GM21447 (cell line): Measurements from ENCODE around the gene TTC23L.

Experiments
- ATAC-seq: cut with Tn5 transposase; IDR thresholded peaks from one replicate; pipeline ENCODE4 v1.9.1; 2021; ENCODE audit not compliant: unreplicated experiment

The TTC23L gene

DNA sequence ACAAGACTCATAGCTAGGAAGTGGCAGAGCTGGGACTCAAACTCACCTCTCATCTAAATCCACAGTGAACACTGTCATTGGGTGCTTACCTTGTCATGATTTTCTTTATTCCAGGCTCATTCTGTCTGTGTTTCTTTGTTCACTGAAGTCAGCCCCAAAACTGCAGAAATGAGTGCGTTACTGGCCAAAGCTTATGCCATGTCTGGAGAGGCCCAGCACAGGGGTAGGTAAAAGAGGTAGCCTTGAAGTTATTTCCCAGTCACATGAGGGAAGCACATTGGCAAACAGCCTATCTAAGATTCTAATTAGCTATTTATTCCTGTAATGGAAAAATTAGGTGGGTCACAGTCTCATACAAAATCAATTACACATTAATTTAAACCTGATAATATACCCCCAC, 29.8 kb downstream of the TTC23L start:
- no peak for ATAC-seq

DNA sequence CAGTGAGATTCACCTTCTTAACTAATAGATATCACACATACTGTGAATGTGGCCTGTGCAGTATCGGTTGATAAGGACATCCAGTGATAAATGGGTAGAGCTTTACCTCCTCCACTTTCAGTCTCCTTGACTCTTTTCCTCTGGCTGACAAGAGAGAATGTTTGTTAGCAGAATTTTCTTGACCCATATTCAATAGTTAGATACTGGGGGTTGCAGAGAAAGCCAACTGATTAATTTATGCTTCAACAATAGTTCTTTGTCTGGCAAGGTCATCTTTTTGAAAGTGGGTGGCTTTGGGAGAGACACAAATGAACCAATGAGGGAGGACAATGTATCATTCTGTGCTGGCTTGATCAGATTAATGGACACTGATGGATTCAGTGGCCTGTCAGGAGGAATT, 30.3 kb downstream of the TTC23L start:
- no peak for ATAC-seq

DNA sequence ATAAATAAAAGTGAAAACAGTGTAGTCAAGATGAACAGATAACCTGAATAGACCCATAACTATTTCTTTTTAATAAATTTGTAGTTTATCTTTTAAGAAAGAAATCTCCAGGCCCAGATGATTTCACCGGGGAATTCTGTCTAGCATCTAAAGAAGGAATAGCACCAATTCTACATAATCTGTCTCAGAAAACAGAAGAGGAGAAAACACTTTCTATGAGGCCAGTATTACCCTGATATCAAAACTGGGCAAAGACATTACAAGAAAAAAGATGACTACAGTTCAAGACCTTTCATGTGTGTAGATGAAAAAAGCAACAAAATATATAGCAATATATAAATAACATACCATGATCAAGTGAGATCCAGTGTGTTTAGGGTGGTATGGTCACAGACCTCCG, 31.4 kb downstream of the TTC23L start:
- no peak for ATAC-seq

DNA sequence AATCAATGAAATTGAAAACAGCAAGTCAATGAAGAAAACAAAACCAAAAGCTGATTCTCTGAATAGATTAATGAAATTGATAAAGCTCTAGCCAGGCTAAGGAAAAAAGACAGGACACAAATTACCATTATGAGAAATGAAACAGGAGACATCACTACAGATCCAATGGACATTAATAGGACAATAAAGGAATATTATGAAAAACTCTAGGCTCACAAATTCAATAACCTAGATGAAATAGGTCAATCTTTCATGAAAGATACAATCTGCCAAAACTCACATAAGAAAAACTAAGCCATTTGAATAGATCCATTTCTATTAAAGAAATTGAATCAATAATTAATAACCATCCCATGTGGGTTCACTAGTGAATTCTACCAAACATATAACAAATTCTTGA, 37.3 kb downstream of the TTC23L start:
- no peak for ATAC-seq

DNA sequence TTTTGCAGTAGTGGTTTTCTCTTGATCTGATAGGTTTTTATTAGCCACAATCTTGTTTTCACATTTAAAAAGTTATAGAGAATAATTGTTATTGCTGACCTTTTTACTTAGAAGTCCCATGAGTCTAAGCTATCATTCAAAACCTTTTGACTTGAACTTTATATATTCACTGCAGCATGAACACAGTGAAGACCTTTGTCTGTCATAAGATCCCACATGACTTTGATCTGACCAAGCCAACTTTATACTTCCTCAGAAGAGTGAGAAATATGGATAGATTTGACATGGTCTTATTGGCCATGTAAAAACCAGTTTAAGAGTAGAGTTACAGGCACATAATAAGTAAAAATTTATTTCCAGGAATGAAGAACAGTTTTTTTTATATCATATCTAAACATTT, 42.3 kb downstream of the TTC23L start:
- ATAC-seq: no peak

DNA sequence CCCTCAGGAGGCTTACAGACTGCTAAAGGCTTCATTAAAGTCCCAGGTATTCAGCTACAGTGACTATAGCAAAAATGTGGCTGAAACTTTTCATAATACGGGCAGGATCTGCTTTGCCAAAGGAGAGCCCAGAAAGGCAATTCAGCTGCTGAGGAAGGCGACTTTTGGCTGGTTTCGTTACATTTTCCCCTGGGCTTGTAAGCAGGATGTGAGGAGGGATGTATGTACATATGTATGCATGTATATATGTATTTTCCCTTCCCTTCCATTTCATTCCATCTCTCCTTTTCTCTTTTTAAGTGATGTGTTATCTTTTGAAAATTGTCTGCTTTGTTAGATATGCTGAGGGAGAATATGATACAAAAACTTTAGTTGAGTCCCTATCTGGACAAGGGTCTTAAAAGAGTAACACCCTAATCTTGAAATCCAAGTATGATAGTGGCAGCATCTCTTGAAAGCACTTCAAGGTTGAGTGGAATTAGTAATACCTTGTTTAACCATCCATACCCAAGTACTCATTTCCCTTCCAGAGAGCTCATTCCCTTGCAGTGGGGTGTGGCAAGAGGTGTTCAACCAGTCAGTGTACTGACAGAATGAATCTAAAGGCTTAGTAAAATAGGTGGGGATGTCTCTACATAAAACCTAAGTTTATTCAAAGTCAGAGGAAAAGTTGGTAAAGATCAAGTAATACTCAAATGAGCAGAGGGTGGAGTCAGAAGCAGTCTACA, 47.6 kb downstream of the TTC23L start:
- ATAC-seq: no peak

DNA sequence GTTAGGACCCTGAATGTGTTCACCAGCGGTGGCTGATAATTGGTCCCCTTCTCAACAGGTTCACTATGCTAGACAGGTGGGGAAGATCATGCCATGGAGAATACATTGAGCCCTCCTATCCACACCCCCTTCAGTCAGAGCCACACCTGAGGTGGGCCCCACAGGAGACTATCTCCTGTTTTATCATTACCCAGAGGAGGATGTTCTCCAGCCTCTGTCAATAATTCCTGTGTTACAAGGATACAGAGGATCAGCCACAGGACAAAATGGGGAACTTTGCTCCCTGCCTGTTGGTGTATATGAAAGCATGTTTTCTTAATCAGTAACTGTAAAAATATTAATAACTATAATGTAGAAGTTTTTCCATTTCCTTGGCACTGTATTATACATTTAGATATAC, 50.4 kb downstream of the TTC23L start:
- no peak for ATAC-seq

DNA sequence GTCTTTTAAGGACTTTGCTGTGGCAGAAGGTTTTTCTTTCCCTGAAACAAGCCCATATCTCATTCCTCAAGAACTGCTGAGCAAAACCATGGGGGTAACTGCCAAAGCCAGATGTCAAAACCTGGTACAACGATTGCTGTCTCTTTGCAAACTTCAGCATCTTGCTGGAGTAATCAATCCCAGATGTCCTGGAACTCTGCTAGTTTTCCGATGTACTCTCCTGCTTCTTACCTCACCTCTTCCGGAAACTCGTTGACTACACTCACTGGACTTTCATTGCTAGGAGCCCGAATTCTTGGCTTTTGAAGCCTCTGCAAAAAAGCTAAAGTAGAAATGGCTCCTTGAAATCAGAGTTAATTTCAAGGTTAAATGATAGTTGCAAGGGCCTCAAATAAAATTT, 53.0 kb downstream of the TTC23L start:
- no peak for ATAC-seq

DNA sequence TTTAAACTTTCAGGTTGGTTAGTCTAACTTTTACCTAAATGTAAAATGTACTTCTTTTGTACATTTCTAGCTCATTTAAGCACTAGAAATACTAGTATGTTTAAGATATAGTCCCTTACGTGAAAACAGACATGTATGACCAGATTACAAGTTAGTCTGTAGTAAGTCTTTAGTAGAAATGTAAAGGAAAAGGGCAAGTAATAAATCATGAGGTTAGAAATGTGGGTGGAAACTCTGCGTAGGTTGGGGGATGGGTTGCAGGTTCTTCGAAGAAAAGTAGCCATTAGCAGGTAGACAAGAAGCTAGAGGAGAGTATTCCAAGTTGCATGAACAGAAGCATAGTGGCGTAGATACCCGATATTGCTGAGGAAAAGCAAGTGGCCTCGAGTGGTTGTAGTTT, 53.5 kb downstream of the TTC23L start:
- no peak for ATAC-seq

DNA sequence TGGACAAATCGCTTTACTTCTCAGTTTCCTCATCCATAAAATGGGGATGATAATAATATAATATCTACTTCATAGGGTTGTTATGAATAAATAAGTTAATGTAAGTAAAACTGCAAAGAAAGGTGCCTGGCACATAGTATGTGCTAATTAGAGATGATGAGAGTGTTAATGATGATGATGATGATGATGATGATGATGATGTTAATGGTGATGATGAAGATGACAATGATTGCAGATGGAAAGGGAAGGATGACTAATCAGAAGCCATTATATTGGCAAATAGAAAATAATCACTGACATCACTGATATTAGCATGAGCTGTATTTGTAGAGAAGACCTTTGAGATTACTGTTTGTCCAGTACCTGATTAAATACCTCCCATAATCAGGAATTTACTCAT, 55.8 kb downstream of the TTC23L start:
- ATAC-seq: no peak

DNA sequence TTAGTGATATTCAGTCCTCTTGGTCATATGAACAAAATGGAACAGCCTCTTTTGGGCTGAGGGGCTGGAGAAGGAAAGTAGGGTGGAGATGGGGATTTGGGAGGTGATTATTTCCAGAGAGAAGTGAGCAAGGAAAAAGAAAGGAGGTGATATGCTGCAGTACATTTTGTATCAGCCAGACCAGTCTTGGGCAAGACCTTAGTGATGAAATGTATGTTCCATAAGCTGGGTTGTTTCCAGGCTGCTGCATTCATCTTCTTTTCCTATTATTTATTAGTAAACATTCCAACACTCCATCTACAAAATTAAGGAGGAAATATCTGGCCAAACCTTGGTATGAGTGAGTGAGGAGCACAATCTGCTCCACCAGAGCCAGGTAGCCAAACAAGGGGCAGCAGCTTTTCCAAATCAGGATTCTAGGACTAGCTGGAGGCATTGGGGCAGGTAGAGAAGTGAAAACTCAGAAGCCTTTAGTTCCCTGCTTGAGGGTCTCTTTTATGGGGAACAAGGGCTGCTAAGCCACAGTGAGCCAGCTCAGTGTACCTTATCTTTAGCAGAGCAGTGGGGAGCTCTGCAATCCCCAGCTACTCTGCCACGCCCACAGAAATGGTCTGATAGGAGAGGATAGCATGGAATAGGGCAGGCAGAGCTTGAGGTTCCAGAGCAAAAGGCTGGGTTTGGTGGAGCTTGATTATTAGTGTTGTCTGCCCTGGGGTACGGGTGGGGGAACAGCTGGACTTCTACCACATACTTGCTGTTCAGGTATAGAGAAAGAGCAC, 56.9 kb downstream of the TTC23L start:
- ATAC-seq: no peak

DNA sequence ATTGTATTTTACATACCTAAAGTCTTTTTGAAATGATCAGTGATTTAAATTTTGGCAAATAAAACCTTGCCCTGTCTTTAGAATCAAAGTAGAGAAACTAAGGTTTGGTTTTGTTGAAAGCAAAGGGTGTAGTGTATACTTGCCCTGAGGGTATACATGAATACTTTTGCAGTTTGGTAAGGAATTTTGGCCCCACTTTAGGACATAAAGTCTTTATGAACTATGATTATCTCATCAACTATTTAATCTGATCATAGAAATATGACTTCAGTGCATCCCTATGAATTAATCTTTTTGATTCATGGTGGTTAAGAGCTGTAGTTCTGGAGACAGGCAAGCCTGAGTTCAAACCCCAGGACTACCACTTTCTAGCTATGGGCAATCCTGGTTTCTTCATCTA, 58.7 kb downstream of the TTC23L start:
- ATAC-seq: no peak

DNA sequence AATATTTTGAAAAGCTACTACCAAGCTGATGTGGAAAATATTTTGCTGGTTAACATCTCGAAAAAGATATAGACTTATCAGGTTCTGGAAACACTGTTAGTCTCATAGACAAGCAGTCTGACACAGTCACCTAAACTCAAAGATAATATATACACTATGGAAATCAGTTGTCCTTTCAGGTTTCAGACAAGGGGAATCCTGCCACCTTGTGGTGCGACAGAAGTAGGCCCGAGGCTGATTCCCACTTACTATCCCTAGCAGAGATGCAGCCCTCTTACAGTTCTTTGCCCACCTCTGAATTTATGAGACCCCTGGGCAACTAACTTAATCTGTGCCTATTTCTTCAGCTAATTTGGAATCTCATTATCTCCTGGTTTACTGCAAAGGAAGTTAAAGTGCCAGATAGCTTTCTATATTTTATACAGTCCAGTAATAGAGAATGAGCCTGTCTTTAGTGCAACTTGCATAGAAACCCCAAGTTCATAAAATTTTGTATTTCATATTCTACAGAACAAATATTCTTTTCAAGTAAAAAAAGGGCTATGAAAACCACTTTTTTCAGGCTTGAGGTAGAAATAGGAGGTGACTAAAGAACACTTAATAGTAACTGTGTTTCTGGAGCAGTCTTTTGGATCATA, 59.4 kb downstream of the TTC23L start:
- ATAC-seq: peak; percentile 83

DNA sequence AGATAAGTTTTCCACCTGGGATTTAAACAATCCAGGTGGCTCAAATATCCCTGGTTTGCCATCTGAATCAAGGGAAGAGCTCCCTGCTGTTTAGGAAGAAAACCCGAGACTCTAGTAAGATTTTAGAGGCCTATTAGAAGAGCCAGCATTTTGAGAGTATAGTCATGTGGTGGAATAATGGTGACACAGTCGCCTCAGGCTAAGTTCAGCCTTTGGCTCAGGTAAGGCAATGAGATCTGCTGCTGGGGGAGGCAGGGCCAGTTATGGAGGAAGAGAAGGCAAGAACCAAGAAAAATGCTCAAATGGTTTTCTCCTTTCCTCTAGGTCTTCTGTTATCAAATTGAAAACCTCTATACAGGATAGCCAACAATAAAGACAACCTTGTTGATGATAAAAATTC, 60.1 kb downstream of the TTC23L start:
- no peak for ATAC-seq

DNA sequence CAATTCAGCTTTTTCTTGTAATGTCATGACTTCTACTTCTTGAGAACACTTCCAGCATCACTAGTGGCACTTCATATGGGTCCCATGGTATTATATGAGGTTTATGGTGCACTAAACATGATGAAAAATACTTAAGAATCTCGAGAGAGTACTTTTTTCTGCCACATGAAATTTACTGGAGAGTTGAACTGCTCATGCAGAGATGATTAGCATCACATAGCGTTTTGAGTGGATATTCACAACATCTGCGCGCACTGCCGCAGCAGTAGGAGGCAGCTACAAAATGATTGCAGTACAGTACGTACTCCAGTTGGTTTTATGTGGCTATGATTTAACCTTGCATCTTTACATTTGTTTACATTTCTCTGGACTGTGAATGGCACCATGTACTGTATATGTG, 61.7 kb downstream of the TTC23L start:
- ATAC-seq: no peak

DNA sequence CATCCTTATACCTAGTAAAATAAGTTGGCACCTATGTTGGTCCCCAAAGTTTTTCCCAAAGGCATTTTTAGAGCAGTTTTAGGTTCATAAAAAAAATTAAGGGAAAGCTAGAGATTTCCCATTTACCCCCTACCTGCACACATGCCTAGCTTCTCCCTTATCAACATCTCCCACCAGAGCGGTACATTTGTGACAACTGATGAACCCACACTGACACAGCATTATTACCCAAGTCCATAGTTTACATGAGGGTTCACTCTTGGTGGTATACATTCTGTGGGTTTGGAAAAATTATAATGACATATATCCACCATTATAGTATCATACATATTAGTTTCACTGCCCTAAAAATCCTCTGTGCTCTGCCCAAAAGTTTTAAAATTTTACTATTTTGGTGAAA, 64.3 kb downstream of the TTC23L start:
- ATAC-seq: no peak

DNA sequence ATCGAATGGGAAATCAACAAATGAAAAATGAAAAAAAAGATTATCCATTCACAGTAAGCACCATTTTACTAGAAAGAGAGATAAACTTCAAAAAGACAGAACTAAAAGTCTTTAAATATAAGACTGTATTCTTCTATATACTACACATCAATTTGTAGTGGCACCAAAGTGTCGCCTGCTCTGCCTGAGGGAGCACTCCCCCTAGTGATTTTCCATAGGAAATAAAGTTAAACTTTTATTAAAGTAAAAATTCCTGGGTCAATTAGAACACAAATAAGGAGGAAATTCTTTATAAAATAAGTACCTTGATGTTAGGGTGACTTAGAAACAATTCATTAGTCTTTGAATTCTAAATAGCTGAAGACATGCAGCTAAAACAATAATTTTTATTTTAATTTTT, 66.6 kb downstream of the TTC23L start:
- ATAC-seq: no peak

DNA sequence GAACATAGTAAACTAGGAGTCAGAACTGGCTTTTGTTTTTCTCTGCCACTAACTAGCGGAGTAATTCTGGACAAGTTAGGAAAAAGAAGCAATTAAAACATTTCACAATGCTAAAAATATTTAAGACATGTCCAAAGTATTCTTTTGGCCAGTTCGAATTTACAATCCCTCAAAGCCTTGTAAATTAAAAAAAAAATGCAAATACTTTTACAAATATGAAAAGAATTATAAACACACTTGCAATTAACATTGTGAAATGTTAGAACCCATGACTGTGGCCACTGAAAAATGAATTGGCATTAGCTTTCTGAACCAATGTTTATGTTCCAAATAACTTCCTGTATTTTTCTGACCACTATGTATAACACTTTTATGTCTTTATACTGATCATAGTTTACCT, 74.1 kb downstream of the TTC23L start:
- no peak for ATAC-seq

DNA sequence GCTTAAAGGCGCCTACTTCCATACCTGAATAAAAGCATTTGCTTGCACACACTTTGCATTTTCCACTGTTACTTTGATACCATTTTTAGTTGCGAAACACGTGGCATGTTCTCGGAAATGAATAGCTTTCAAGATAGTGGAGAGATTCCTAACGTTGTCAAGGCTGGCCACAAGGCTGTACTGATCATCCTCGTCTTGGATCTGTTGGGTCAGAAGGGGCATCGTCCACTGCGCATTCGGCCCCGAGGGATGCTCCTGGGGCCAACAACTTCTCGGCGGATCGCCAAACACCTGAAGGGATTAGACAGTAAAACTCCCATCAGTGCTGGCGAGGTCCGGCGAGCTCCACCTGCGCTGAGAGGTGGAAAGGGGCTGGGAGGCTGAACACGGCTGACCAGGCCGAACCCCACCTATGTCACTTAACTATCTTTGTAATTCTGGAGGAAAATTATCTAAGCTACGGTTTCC, 75.7 kb downstream of the TTC23L start:
- ATAC-seq: peak; percentile 21

DNA sequence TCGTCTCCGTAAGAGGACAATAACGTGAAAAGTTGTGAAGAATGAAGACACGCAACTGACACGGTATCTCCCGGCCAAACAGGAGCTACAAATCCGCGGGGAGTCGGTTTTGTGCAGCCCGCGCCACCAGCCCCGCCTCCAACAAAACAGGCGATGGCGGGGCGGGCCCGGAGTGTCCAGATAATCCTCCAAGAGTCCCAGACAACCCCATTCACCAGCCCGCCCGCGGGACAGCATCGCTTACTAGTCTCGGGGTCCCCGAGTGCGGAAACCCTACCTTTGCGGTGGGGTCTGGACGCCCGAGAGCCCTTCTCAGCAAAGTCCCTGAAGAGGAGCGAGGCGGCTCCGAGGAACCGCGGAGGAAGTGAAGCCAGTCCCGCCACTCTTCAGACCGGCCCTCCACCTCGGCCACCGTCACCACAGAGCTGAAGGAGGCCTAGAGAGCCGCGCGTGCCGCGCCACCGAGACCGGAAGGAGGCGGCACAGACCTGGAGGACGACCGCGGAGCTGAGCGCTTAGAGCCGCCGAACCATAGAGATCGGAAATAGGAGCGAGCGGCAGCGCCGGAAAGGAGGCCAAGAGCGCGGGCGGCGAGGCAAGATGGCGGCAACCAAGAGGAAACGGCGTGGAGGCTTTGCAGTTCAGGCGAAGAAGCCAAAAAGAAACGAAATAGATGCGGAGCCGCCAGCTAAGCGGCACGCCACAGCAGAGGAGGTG, 76.3 kb downstream of the TTC23L start, which contains the start of the genes BRIX1 and RAD1:
Gene BRIX1, plus strand, starts transcription at position 573 of the 717 bp plus-strand sequence. Its CDS starts 28 bp downstream, at position 601.
Gene RAD1, minus strand, starts transcription at position 366 of the 717 bp plus-strand sequence. CDS start 612 bp downstream, outside the sequence.
- peak; percentile 98 for ATAC-seq

DNA sequence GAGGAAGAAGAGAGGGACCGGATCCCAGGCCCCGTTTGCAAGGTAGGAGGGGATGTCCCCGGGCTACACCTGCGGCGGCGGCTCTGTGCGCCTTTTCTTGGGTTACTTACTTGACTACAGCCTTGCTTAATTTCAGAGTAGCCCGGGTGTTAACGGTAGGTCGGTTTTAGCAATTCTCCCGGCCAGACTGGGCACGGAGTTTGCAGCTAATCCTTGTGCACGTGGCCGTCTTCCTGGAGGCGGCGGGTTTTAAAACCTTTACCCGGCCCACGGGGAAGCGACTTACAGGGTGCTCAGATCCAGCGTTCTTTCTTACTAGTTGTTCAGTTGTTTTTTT, 76.9 kb downstream of the TTC23L start:
- peak; percentile 6 for ATAC-seq
